ENCODE data around the gene MINDY1.
A peak's percentile ranks its signal among the peaks of the same experiment; 100 is the strongest.

Gene MINDY1

GRCh38 chr1:150967936-150968335 is 38.8 kb downstream of the MINDY1 start:
- no peaks in the 10 kb centered on the region for H3K9me3 Mint-ChIP-seq
- H3K36me3 Mint-ChIP-seq, result peaks cover 15% of the 10 kb centered on the region
- no peak overlapping the region for H3K27ac Mint-ChIP-seq
- no peak overlapping the region for H3K4me3 Mint-ChIP-seq
- no peaks in the 10 kb centered on the region for H3K27me3 Mint-ChIP-seq
- H3K4me1 Mint-ChIP-seq, result peaks cover 32% of the 10 kb centered on the region

GRCh38 chr1:150966011-150966410 is 40.7 kb downstream of the MINDY1 start:
- Mint-ChIP-seq H3K27me3 (no peaks in the 10 kb centered on the region), H3K4me3 (no peak overlapping the region), H3K4me1 (peaks cover 13% of the 10 kb centered on the region), H3K36me3 (peaks cover 13% of the 10 kb centered on the region), H3K9me3 (no peaks in the 10 kb centered on the region), H3K27ac (no peak overlapping the region)

GRCh38 chr1:150965605-150966004 is 41.1 kb downstream of the MINDY1 start:
- Mint-ChIP-seq H3K27me3 (no peaks in the 10 kb centered on the region), H3K4me1 (peaks cover 9% of the 10 kb centered on the region), H3K36me3 (peaks cover 13% of the 10 kb centered on the region), H3K9me3 (no peaks in the 10 kb centered on the region), H3K27ac (peak overlapping the region; percentile 55), H3K4me3 (no peak overlapping the region)

- Mint-ChIP-seq H3K27ac (no peak overlapping the region), H3K27me3 (no peaks in the 10 kb centered on the region), H3K9me3 (no peaks in the 10 kb centered on the region), H3K4me3 (no peak overlapping the region), H3K4me1 (peaks cover 5% of the 10 kb centered on the region), H3K36me3 (peaks cover 18% of the 10 kb centered on the region)
Observed at GRCh38 chr1:150964164-150964489, 42.6 kb downstream of the MINDY1 start.

GRCh38 chr1:150963321-150964163 is 43.2 kb downstream of the MINDY1 start:
- no peaks in the 10 kb centered on the region for H3K27me3 Mint-ChIP-seq
- peaks cover 19% of the 10 kb centered on the region for H3K36me3 Mint-ChIP-seq

GRCh38 chr1:150961756-150962155 is 44.9 kb downstream of the MINDY1 start:
- H3K27ac Mint-ChIP-seq, result no peak overlapping the region
- H3K36me3 Mint-ChIP-seq, result peaks cover 16% of the 10 kb centered on the region

More at GRCh38 chr1:150963321-150964163, 43.2 kb downstream of the MINDY1 start:
- Mint-ChIP-seq H3K27ac (peak overlapping the region; percentile 23), H3K4me1 (peaks cover under 1% of the 10 kb centered on the region), H3K9me3 (no peaks in the 10 kb centered on the region), H3K4me3 (no peak overlapping the region)

GRCh38 chr1:150960646-150961045 is 46.1 kb downstream of the MINDY1 start:
- H3K36me3 Mint-ChIP-seq, result peaks cover 10% of the 10 kb centered on the region
- no peak overlapping the region for H3K27ac Mint-ChIP-seq
- no peaks in the 10 kb centered on the region for H3K27me3 Mint-ChIP-seq
- no peak overlapping the region for H3K4me3 Mint-ChIP-seq
- no peaks in the 10 kb centered on the region for H3K9me3 Mint-ChIP-seq
- H3K4me1 Mint-ChIP-seq, result no peaks in the 10 kb centered on the region

More at GRCh38 chr1:150961756-150962155, 44.9 kb downstream of the MINDY1 start:
- Mint-ChIP-seq H3K4me1 (no peaks in the 10 kb centered on the region), H3K4me3 (no peak overlapping the region), H3K9me3 (no peaks in the 10 kb centered on the region), H3K27me3 (no peaks in the 10 kb centered on the region)

GRCh38 chr1:150957666-150958065 is 49.0 kb downstream of the MINDY1 start:
- Mint-ChIP-seq H3K27ac (no peak overlapping the region), H3K27me3 (no peaks in the 10 kb centered on the region), H3K4me1 (no peaks in the 10 kb centered on the region), H3K4me3 (no peak overlapping the region), H3K36me3 (peaks cover 20% of the 10 kb centered on the region), H3K9me3 (no peaks in the 10 kb centered on the region)

- no peaks in the 10 kb centered on the region for H3K4me1 Mint-ChIP-seq
- H3K36me3 Mint-ChIP-seq, result peaks cover 27% of the 10 kb centered on the region
- H3K27ac Mint-ChIP-seq, result peak overlapping the region; percentile 5
- H3K9me3 Mint-ChIP-seq, result no peaks in the 10 kb centered on the region
- no peak overlapping the region for H3K4me3 Mint-ChIP-seq
- no peaks in the 10 kb centered on the region for H3K27me3 Mint-ChIP-seq
Observed at GRCh38 chr1:150955280-150955679, 51.4 kb downstream of the MINDY1 start.

- Mint-ChIP-seq H3K4me1 (no peaks in the 10 kb centered on the region), H3K4me3 (no peak overlapping the region), H3K27ac (no peak overlapping the region), H3K9me3 (no peaks in the 10 kb centered on the region), H3K27me3 (no peaks in the 10 kb centered on the region), H3K36me3 (peaks cover 27% of the 10 kb centered on the region)
Observed at GRCh38 chr1:150954708-150955107, 52.0 kb downstream of the MINDY1 start.

Data from activated naive CD4-positive, alpha-beta T cell treated with anti-CD3 and anti-CD28 coated beads, Interleukin-2, amount 50 U/mL, for 24 hours (primary cell).